Lower lobe of right lung (tissue), 2 donors: ENCODE data around the gene FHAD1. TPM values are rescaled to one million over a fixed set of nuclear protein-coding genes. Genes with fewer than 3 reads are reported as not detected.

ENCODE experiments used
- ATAC-seq, 2 donors: fragments of 200-7000 bp; cut with Tn5 transposase; one replicate each; pipeline ENCODE4 v1.9.1; 2020 to 2022; ENCODE audit warnings: mild to moderate bottlenecking in 2 of 2, moderate library complexity in 2 of 2
- DNase-seq: peaks from one replicate; pipeline ENCODE4 v3.0.0-alpha.2; 2020
- H3K27ac ChIP-seq: fragments of 200-600 bp; one replicate; pipeline ENCODE4 v1.8.0; 2022
- H3K27me3 ChIP-seq: fragments of 200-600 bp; one replicate; pipeline ENCODE4 v1.8.0; 2022; ENCODE audit warnings: low read depth
- H3K36me3 ChIP-seq: fragments of 200-600 bp; one replicate; pipeline ENCODE4 v1.8.0; 2022; ENCODE audit warnings: mild to moderate bottlenecking
- H3K4me1 ChIP-seq: fragments of 200-600 bp; one replicate; pipeline ENCODE4 v1.8.0; 2022
- H3K4me3 ChIP-seq: fragments of 200-600 bp; one replicate; pipeline ENCODE4 v1.8.0; 2022; ENCODE audit warnings: mild to moderate bottlenecking
- H3K9me3 ChIP-seq: fragments of 200-600 bp; one replicate; pipeline ENCODE4 v1.8.0; 2022
- CTCF ChIP-seq: fragments of 200-600 bp; IDR thresholded peaks from one replicate; pipeline ENCODE4 v1.8.0; 2022; ENCODE audit warnings: antibody characterized with exemption, mild to moderate bottlenecking
- intact Hi-C: fragments of 100-400 bp; cut with DNase I; formaldehyde crosslinking; loops from one replicate; pipeline ENCODE4 v1.11.0; 2022
- total RNA-seq: library from RNA; stranded (reverse); fragmentation: NEBNext Ultra II Directional; extraction: Animal tissue kit (Norgen Biotek cat#: 25700); gene quantifications from one replicate; pipeline ENCODE4 v1.2.1, GENCODE V29; 2021
- donor health status: DM: no; HTN: yes; CAD: no; lungs with severe emphysema.

The FHAD1 gene
- total RNA-seq, 1 donor from 2014 or later, result 14.3 TPM

DNA sequence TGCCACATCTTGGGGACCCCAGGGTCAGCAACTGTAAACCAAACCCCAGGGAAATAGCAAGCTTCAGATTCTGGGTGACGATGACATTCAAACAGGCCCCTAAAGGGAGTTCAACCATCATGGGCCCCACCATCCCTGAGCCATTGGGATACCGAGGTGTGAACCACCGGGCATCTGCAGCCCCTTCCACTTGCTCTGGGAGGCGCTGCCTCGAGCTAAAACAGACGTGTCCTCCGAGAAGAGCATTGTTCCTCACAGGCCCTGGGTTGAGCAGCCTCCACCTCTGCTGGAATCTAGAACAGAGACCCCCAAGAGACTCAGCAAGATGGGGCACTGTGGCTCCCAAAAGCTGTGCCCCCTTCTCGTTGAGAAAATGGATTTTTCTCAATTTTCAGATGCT, 143.6 kb downstream of the FHAD1 start:
- H3K4me3 ChIP-seq, result no peak overlapping the region
- no peaks in the 10 kb centered on the region for H3K36me3 ChIP-seq
- peaks cover 5% of the 10 kb centered on the region for H3K4me1 ChIP-seq
- H3K9me3 ChIP-seq, result no peaks in the 10 kb centered on the region
- H3K27me3 ChIP-seq, result no peaks in the 10 kb centered on the region
- H3K27ac ChIP-seq, result no peak overlapping the region
- ATAC-seq, result no peak
- no peak for TF ChIP-seq CTCF
- DNase-seq, result no peak
- intact Hi-C loops, result no loop called here

DNA sequence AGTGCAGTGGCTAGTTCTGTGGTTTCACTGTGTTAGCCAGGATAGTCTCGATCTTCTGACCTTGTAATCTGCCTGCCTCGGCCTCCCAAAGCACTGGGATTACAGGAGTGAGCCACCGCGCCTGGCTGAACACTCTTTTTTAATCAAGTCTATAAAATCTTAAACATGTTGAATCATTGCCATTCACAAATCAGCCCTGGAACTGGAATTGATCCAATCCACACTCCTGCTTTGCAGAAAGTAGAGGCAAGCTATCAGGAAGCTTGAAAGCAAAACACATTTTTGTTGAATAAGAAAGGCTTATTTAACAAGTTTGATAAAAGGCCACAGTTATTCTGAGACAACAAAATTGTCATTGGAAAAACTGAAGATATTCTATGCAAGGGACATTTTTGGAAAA, 144.3 kb downstream of the FHAD1 start:
- Histone ChIP-seq H3K36me3 (no peaks in the 10 kb centered on the region), H3K4me1 (peaks cover 2% of the 10 kb centered on the region), H3K27ac (no peak overlapping the region), H3K9me3 (no peaks in the 10 kb centered on the region), H3K4me3 (no peak overlapping the region), H3K27me3 (no peaks in the 10 kb centered on the region)
- ATAC-seq (no peak), DNase-seq (no peak)
- TF ChIP-seq CTCF, result no peak
- intact Hi-C loops, result no loop called here

GRCh38 chr1:15393475-15394257, 146.6 kb downstream of the FHAD1 start:
- Histone ChIP-seq H3K27me3 (no peaks in the 10 kb centered on the region), H3K36me3 (no peaks in the 10 kb centered on the region), H3K27ac (no peak overlapping the region), H3K4me1 (no peaks in the 10 kb centered on the region), H3K9me3 (no peaks in the 10 kb centered on the region), H3K4me3 (no peak overlapping the region)
- ATAC-seq (no peak), DNase-seq (no peak)
- no peak for TF ChIP-seq CTCF
- intact Hi-C loops, result no loop called here

- no peaks in the 10 kb centered on the region for H3K4me1 ChIP-seq
- DNase-seq, result no peak
- intact Hi-C loops, result no loop called here
- no peak overlapping the region for H3K4me3 ChIP-seq
- no peak for TF ChIP-seq CTCF
- H3K27me3 ChIP-seq, result no peaks in the 10 kb centered on the region
- ATAC-seq, result no peak
- no peaks in the 10 kb centered on the region for H3K36me3 ChIP-seq
- H3K9me3 ChIP-seq, result no peaks in the 10 kb centered on the region
- no peak overlapping the region for H3K27ac ChIP-seq
Observed at GRCh38 chr1:15394258-15394690, 147.3 kb downstream of the FHAD1 start.

DNA sequence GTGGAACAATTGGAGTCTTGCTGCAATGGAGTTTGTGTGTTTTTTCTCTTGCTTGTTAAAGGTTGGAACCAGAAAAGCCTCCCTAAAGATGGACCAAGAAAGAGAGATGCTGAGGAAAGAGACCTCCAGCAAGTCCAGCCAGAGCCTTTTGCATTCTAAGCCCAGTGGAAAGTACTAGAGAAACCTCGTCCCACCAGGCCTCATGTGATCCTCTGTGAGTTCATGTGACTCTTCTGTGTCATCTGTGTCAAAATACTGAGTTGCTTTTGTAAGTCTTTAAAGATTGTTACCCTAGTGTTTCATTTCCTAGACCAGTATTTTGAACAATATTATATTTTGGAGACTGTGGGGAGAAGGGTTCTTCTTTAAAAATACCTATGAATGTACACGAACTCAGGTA, 150.2 kb downstream of the FHAD1 start:
- Histone ChIP-seq H3K4me1 (no peaks in the 10 kb centered on the region), H3K27ac (no peak overlapping the region), H3K4me3 (no peak overlapping the region), H3K27me3 (no peaks in the 10 kb centered on the region), H3K9me3 (peaks cover 5% of the 10 kb centered on the region), H3K36me3 (no peaks in the 10 kb centered on the region)
- DNase-seq, result no peak
- ATAC-seq, result no peak
- intact Hi-C loops, result no loop called here
- no peak for TF ChIP-seq CTCF
